ENCODE measurements around the gene HNRNPR. TPM values are rescaled to one million over a fixed set of nuclear protein-coding genes. Genes with fewer than 3 reads are reported as not detected.

The HNRNPR gene
- polyA plus RNA-seq, 1 donor (not counting 4 experiments of a cell fraction or from before 2014, with no cell fraction given), result 169 TPM

DNA sequence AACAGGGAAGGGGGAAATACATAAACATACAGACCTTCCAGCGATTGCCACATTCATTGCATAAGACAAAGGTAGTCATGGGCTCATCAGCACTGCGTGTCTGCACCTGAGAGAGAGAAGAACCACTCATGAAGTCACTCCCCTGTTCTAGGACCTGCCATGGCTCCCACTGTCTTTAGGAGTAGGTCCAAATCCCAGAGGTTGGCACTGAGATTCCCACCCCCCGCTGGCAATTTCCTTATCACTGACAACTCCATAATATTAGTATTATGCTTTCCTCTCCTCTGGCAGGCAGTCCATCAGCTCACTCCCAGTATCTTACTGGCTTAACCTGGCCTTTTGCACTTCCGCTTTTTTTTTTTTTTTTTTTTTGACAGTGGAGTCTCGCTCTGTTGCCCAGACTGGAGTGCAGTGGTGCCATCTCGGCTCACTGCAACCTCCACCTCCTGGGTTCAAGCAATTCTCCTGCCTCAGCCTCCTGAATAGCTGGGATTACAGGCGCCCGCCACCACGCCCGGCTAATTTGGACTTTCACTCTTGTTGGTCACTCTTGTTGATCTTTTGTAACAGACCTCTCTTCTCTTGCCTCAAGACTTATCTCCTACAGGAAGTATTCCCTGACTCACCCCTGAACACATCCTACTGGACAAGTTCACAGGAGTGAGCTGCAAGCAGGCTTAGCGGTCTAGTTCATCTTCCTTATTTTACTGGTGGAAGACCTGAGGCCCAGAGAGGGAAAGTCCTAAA is 40.4 kb upstream of the HNRNPR start:
- TF ChIP-seq, protein P1, sequence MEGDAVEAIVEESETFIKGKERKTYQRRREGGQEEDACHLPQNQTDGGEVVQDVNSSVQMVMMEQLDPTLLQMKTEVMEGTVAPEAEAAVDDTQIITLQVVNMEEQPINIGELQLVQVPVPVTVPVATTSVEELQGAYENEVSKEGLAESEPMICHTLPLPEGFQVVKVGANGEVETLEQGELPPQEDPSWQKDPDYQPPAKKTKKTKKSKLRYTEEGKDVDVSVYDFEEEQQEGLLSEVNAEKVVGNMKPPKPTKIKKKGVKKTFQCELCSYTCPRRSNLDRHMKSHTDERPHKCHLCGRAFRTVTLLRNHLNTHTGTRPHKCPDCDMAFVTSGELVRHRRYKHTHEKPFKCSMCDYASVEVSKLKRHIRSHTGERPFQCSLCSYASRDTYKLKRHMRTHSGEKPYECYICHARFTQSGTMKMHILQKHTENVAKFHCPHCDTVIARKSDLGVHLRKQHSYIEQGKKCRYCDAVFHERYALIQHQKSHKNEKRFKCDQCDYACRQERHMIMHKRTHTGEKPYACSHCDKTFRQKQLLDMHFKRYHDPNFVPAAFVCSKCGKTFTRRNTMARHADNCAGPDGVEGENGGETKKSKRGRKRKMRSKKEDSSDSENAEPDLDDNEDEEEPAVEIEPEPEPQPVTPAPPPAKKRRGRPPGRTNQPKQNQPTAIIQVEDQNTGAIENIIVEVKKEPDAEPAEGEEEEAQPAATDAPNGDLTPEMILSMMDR (optimal IDR thresholded peaks at IDR 0.05 in 1 of 3, IDR thresholded peaks at IDR 0.05 in 1 of 3, conservative IDR thresholded peaks at IDR 0.05 in 1 of 3; ENCODE audit: extremely low read depth in 1 of 3, insufficient read depth in 2 of 3, low read length in 3 of 3), result no peak
- no peak for TF ChIP-seq EZH2 (IDR thresholded peaks at IDR 0.05; ENCODE audit: low read length)
- peak overlapping the region; percentile 72 for H3K27ac ChIP-seq (ENCODE audit: control insufficient read depth, insufficient read depth, low read length)
- no peak for DNase-seq (ENCODE audit: low read depth, low spot score)
- no peaks in the 10 kb centered on the region for H3K79me2 ChIP-seq (ENCODE audit: control insufficient read depth, insufficient read depth, low read length)
- H3K4me1 ChIP-seq (ENCODE audit: control insufficient read depth, extremely low read depth, insufficient read depth, low read length), result peaks cover 22% of the 10 kb centered on the region
- H3K4me2 ChIP-seq (ENCODE audit: control insufficient read depth, extremely low read depth, insufficient read depth, low read depth, low read length), result no peak overlapping the region
- no peaks in the 10 kb centered on the region for H3K9me3 ChIP-seq (ENCODE audit: control insufficient read depth, low read depth, low read length)
- no peaks in the 10 kb centered on the region for H3K36me3 ChIP-seq (ENCODE audit: control insufficient read depth in 2 of 2, extremely low read depth in 1 of 2, insufficient read depth in 2 of 2, low read length in 2 of 2)
- H4K20me1 ChIP-seq (ENCODE audit: control insufficient read depth, extremely low read depth, insufficient read depth, low read length), result no peaks in the 10 kb centered on the region
- H2AFZ ChIP-seq (ENCODE audit: control insufficient read depth, low read length), result no peak overlapping the region
- dilution Hi-C loops (cut with MboI; ENCODE audit: extremely low pct_ligation_motif_present, low sequenced_read_pairs), result no loop called here
- H3K4me3 ChIP-seq (ENCODE audit: control insufficient read depth in 2 of 3, extremely low read depth in 1 of 3, insufficient read depth in 2 of 3, low read depth in 1 of 3, low read length in 3 of 3), result no peak overlapping the region
- peak; percentile 78 for FAIRE-seq
- H3K9ac ChIP-seq (ENCODE audit: control insufficient read depth, extremely low read depth, insufficient read depth, low read length), result no peak overlapping the region
- H3K27me3 ChIP-seq (ENCODE audit: control insufficient read depth, extremely low read depth, insufficient read depth, low read length), result no peaks in the 10 kb centered on the region
- peaks cover 3% of the 10 kb centered on the region for H3K9me1 ChIP-seq (ENCODE audit: control insufficient read depth, extremely low read depth, insufficient read depth, low read length)

DNA sequence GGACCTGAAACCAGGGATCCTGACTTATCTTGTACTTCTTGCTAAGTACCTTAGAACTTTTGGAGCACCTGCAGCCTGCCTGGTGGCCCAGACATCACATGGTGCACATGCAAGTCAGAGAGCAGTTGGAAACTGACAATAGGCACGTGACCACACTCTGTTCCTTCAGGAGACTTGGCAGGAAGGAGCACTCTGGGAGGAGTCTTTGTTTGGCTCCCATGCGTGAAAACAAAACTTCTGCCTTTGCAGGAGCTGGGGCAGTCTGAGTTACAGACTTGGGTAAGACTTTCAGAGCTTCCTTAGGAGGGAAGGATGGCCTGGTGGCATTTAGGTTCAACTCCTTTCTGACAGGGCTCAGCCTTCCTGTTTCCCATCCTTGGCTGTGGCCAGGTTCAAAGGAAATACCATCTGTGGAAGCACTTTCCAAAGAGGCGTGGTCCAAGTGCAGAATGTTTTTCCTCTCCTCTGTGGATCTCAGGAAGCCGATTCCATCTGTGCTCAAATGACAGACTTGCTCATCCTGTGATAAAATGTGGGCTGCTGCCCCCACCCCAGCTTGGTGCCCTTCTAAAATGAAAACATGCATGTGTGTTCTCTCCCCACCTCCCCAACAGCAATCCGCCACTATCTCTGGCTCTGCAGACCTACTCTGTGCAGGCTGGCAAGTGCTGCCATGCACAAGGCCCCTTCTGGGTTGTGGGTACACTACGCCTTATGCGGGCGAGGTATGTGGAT is 39.7 kb upstream of the HNRNPR start:
- DNase-seq (ENCODE audit: low read depth, low spot score) (no peak), FAIRE-seq (peak; percentile 48)
- Histone ChIP-seq H3K4me2 (ENCODE audit: control insufficient read depth, extremely low read depth, insufficient read depth, low read depth, low read length) (peak overlapping the region; percentile 47), H3K9me3 (ENCODE audit: control insufficient read depth, low read depth, low read length) (no peaks in the 10 kb centered on the region), H3K36me3 (ENCODE audit: control insufficient read depth in 2 of 2, extremely low read depth in 1 of 2, insufficient read depth in 2 of 2, low read length in 2 of 2) (no peaks in the 10 kb centered on the region), H2AFZ (ENCODE audit: control insufficient read depth, low read length) (peak overlapping the region; percentile 52), H3K79me2 (ENCODE audit: control insufficient read depth, insufficient read depth, low read length) (no peaks in the 10 kb centered on the region), H3K9me1 (ENCODE audit: control insufficient read depth, extremely low read depth, insufficient read depth, low read length) (peaks cover 3% of the 10 kb centered on the region), H3K4me1 (ENCODE audit: control insufficient read depth, extremely low read depth, insufficient read depth, low read length) (peaks cover 22% of the 10 kb centered on the region), H4K20me1 (ENCODE audit: control insufficient read depth, extremely low read depth, insufficient read depth, low read length) (no peaks in the 10 kb centered on the region), H3K27ac (ENCODE audit: control insufficient read depth, insufficient read depth, low read length) (peak overlapping the region; percentile 72), H3K9ac (ENCODE audit: control insufficient read depth, extremely low read depth, insufficient read depth, low read length) (no peak overlapping the region), H3K4me3 (ENCODE audit: control insufficient read depth in 2 of 3, extremely low read depth in 1 of 3, insufficient read depth in 2 of 3, low read depth in 1 of 3, low read length in 3 of 3) (no peak overlapping the region), H3K27me3 (ENCODE audit: control insufficient read depth, extremely low read depth, insufficient read depth, low read length) (no peaks in the 10 kb centered on the region)
- TF ChIP-seq, protein P1 (optimal IDR thresholded peaks at IDR 0.05 in 1 of 3, IDR thresholded peaks at IDR 0.05 in 1 of 3, conservative IDR thresholded peaks at IDR 0.05 in 1 of 3; ENCODE audit: extremely low read depth in 1 of 3, insufficient read depth in 2 of 3, low read length in 3 of 3), result no peak
- TF ChIP-seq EZH2 (IDR thresholded peaks at IDR 0.05; ENCODE audit: low read length), result no peak
- dilution Hi-C loops (cut with MboI; ENCODE audit: extremely low pct_ligation_motif_present, low sequenced_read_pairs), result no loop called here
